ENCODE results near the gene CBLN4.

DNA sequence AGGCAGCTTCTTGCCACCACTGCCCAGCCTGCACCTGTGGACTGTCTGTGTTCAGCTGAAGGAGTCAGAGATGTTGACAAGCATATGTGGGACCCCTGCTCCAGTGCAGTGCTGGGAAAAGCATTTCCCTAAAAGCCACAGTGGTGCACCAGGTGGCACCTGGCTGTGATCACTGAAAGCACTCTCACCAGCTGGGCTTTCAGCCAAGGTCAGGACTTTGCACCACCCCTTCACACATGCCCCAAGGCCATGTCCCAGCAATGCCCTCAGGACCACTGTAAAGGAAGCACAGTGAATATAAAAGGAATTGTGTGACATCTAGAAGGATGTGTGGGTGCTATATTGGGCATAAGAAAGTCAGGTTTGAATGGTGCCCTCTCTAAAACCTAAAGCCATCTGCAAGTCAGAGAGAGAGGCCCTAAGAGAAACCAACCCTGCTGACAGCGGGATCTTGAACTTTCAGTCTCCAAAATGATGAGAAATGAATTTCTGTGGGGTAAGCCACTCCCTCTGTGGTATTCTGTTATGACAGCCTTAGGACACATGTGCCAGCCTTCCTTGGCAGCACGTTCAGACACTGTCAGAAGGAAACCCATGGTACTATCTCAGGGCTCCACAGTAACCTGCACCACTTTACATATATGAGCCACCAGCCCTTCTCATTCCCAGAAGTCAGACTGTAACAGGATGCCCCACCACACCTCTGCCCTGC, 30.7 kb downstream of the CBLN4 start:
- no peak for TF ChIP-seq CTCF (optimal IDR thresholded peaks at IDR 0.05 in 1 of 3, IDR thresholded peaks at IDR 0.05 in 1 of 3, conservative IDR thresholded peaks at IDR 0.05 in 1 of 3; ENCODE audit: extremely low read depth in 1 of 3, insufficient read depth in 2 of 3, low read length in 3 of 3)
- no peak for TF ChIP-seq EZH2 (IDR thresholded peaks at IDR 0.05; ENCODE audit: low read length)

Data from keratinocyte (primary cell).